A673 (cell line): ENCODE data around the gene CELF5. TPM values are rescaled to one million over a fixed set of nuclear protein-coding genes. Genes with fewer than 3 reads are reported as not detected.
"Not testable (repeated sequence)": the region's sequence is repeated elsewhere in the genome, so short reads cannot be mapped to it uniquely, and the experiment has no call there.

ENCODE experiments used
- BruUV-seq: library from RNA; stranded (reverse); fragments of 400-500 nt; replicated peaks from 2 replicates; lab custom pipeline; 2021; lab: Mats Ljungman, UMichigan
- CTCF ChIA-PET: fragments of 300-600 bp; sonication (Branson Sonifier 250); formaldehyde crosslinking; loops from one replicate; lab custom pipeline; 2022; ENCODE audit warnings: antibody characterized with exemption; lab: Charles Lee
- POLR2A ChIA-PET: fragments of 300-600 bp; sonication (Branson Sonifier 250); formaldehyde crosslinking; loops from one replicate; lab custom pipeline; 2022; ENCODE audit warnings: antibody characterized with exemption; ENCODE audit not compliant: low non-redundant PET; lab: Charles Lee
- DNase-seq: peaks from one replicate; pipeline ENCODE4 v3.0.0-alpha.2; 2015; ENCODE audit warnings: low spot score
- H3K27ac ChIP-seq: fragments of 200-600 bp; sonication (generic); 2 replicates; pipeline ENCODE4 v1.5.1; 2016; ENCODE audit warnings: mixed run types, low read depth, mild to moderate bottlenecking, mixed read lengths, antibody characterized with exemption, low read length; ENCODE audit not compliant: poor library complexity, severe bottlenecking
- H3K27me3 ChIP-seq: fragments of 200-600 bp; sonication (generic); replicated peaks from 2 replicates; pipeline ENCODE4 v1.6.1; 2017; ENCODE audit warnings: mixed run types, low read depth, mild to moderate bottlenecking, mixed read lengths, antibody characterized with exemption, low read length; ENCODE audit not compliant: insufficient read depth, poor library complexity
- H3K36me3 ChIP-seq: fragments of 200-600 bp; sonication (generic); 2 replicates; pipeline ENCODE4 v1.6.1; 2016; ENCODE audit warnings: mixed run types, mild to moderate bottlenecking, mixed read lengths, antibody characterized with exemption, low read length; ENCODE audit not compliant: insufficient read depth, poor library complexity, severe bottlenecking
- H3K4me1 ChIP-seq: fragments of 200-600 bp; sonication (generic); 2 replicates; pipeline ENCODE4 v1.6.1; 2017; ENCODE audit warnings: mixed run types, mild to moderate bottlenecking, mixed read lengths, antibody characterized with exemption, low read length; ENCODE audit not compliant: insufficient read depth, poor library complexity, severe bottlenecking
- H3K4me3 ChIP-seq: fragments of 200-600 bp; sonication (generic); 2 replicates; pipeline ENCODE4 v1.5.1; 2016; ENCODE audit warnings: low read depth, mixed run types, mild to moderate bottlenecking, mixed read lengths, low read length; ENCODE audit not compliant: poor library complexity, severe bottlenecking
- H3K9me3 ChIP-seq: fragments of 200-600 bp; sonication (generic); 2 replicates; pipeline ENCODE4 v1.6.1; 2016; ENCODE audit warnings: mixed run types, low read depth, mild to moderate bottlenecking, mixed read lengths, antibody characterized with exemption, low read length; ENCODE audit not compliant: poor library complexity, severe bottlenecking
- CTCF ChIP-seq: fragments of 300-800, 200-600 bp; sonication (generic); conservative IDR thresholded peaks from 2 replicates; pipeline ENCODE4 v1.5.1; 2017; ENCODE audit warnings: low read depth, mild to moderate bottlenecking, antibody characterized with exemption, low read length, moderate library complexity, mixed read lengths
- EZH2 ChIP-seq: fragments of 200-600 bp; sonication (generic); IDR thresholded peaks from 2 replicates; pipeline ENCODE4 v1.6.1; 2017; ENCODE audit warnings: borderline replicate concordance, low read depth, mild to moderate bottlenecking, mixed read lengths, antibody characterized with exemption, low read length; ENCODE audit not compliant: poor library complexity, severe bottlenecking
- intact Hi-C: fragments of 100-400 bp; cut with micrococcal nuclease; formaldehyde crosslinking; loops from one replicate; pipeline ENCODE4 v1.10.0; 2022; ENCODE audit not compliant: unreplicated experiment
- total RNA-seq: library from RNA; stranded (reverse); gene quantifications from 2 replicates; pipeline ENCODE4 v1.2.3, GENCODE V29; 2021

The CELF5 gene
- total RNA-seq, 1 experiment from 2014 or later = 3.7 TPM

GRCh38 chr19:3289971-3290569, 65.6 kb downstream of the CELF5 start:
- no peak overlapping the region for H3K4me3 ChIP-seq
- peaks cover 2% of the 10 kb centered on the region for H3K4me1 ChIP-seq
- POLR2A ChIA-PET = no interaction called here
- no peak for TF ChIP-seq CTCF
- TF ChIP-seq EZH2 = no peak
- H3K36me3 ChIP-seq = no peaks in the 10 kb centered on the region
- no peak overlapping the region for H3K27ac ChIP-seq
- DNase-seq = no peak
- no peaks in the 10 kb centered on the region for H3K27me3 ChIP-seq
- intact Hi-C loops = no loop called here
- H3K9me3 ChIP-seq = no peaks in the 10 kb centered on the region
- BruUV-seq = no TSS peak
- CTCF ChIA-PET = no interaction called here

GRCh38 chr19:3290858-3291257, 66.4 kb downstream of the CELF5 start:
- H3K27ac ChIP-seq, H3K36me3 ChIP-seq, H3K4me1 ChIP-seq, DNase-seq, BruUV-seq, H3K4me3 ChIP-seq, POLR2A ChIA-PET, H3K27me3 ChIP-seq, CTCF ChIA-PET, intact Hi-C loops, H3K9me3 ChIP-seq: not testable (repeated sequence)

GRCh38 chr19:3291644-3292043, 67.2 kb downstream of the CELF5 start:
- POLR2A ChIA-PET = no interaction called here
- CTCF ChIA-PET = no interaction called here
- H3K36me3 ChIP-seq = no peaks in the 10 kb centered on the region
- TF ChIP-seq CTCF = no peak
- no peak for TF ChIP-seq EZH2
- DNase-seq = no peak
- intact Hi-C loops = no loop called here
- H3K27me3 ChIP-seq = no peaks in the 10 kb centered on the region
- BruUV-seq = no TSS peak
- H3K9me3 ChIP-seq = no peaks in the 10 kb centered on the region
- no peaks in the 10 kb centered on the region for H3K4me1 ChIP-seq
- H3K27ac ChIP-seq = no peak overlapping the region
- H3K4me3 ChIP-seq = no peak overlapping the region

GRCh38 chr19:3292958-3293529, 68.6 kb downstream of the CELF5 start:
- Histone ChIP-seq H3K4me1 (no peaks in the 10 kb centered on the region), H3K27ac (no peak overlapping the region), H3K36me3 (no peaks in the 10 kb centered on the region), H3K27me3 (no peaks in the 10 kb centered on the region), H3K9me3 (no peaks in the 10 kb centered on the region), H3K4me3 (no peak overlapping the region)
- CTCF ChIA-PET = interaction anchor here (0.5 kb wide), 1 partner anchor 436 kb away, joined by 6 read pairs; no protein-coding TSS in a partner anchor
- no peak for DNase-seq
- intact Hi-C loops = no loop called here
- POLR2A ChIA-PET = no interaction called here
- TF ChIP-seq CTCF = no peak
- TF ChIP-seq EZH2 = no peak
- BruUV-seq = no TSS peak
